A549 treated with dexamethasone at 1 μM for 4 hours (cell line): ENCODE measurements around the gene IDI1. TPM values are rescaled to one million over a fixed set of nuclear protein-coding genes. Genes with fewer than 3 reads are reported as not detected.

ENCODE experiments used
- total RNA-seq: library from RNA; stranded (reverse); fragments of 200-300 nt; extraction: Qiagen RNA extraction; gene quantifications from 5 replicates; pipeline ENCODE4 v1.2.3, GENCODE V29; 2022

The IDI1 gene
- 29.8 to 36.3 TPM (median 32.0 TPM) in 5 replicates for total RNA-seq

GRCh38 chr10:1048732-1049424 lies at the start of gene IDI1:
TSS of gene IDI1 (minus strand) at chr10:1049119. CDS start at chr10:1049003, 116 bp downstream.

GRCh38 chr10:1056326-1057105 lies 7.6 kb upstream of the IDI1 start, which contains the start of gene WDR37:
TSS of gene WDR37 (plus strand) at chr10:1056385. CDS start at chr10:1072156, 15,771 bp downstream.

GRCh38 chr10:1025683-1026082 lies 23.2 kb downstream of the IDI1 start, which contains the start of gene IDI2:
TSS of gene IDI2 (minus strand) at chr10:1025859. CDS start at chr10:1024723, 1,136 bp downstream.

Other genes starting within 250 kb of the IDI1 start
- gene LARP4B, start 117.4 kb downstream of the IDI1 start, total RNA-seq: 33.8 to 45.4 TPM (median 41.3 TPM) in 5 replicates
- gene GTPBP4, start 60.7 kb downstream of the IDI1 start, total RNA-seq: 97.4 to 131 TPM (median 104 TPM) in 5 replicates
- gene IDI2, start 23.3 kb downstream of the IDI1 start, total RNA-seq: 0.07 TPM in 1 of 5 replicates, not detected in the others
- 7.2 to 9.9 TPM (median 8.5 TPM) in 5 replicates for gene WDR37, start 7.3 kb upstream of the IDI1 start, total RNA-seq